Keratinocyte (primary cell): ENCODE data around the gene TCFL5. TPM values are rescaled to one million over a fixed set of nuclear protein-coding genes. Genes with fewer than 3 reads are reported as not detected.

Experiments
- DNase-seq: peaks from one replicate; pipeline ENCODE4 v3.0.0-alpha.2; 2011; ENCODE audit warnings: low read depth, missing footprints, low spot score
- FAIRE-seq: peaks from 2 replicates; lab custom pipeline; 2011; peaks lifted over from hg19 to GRCh38; lab: Jason Lieb, UNC
- H2AFZ ChIP-seq: 2 replicates; pipeline ENCODE4 v1.6.0; 2012; ENCODE audit warnings: low read length, control low read depth, inconsistent platforms; ENCODE audit not compliant: control insufficient read depth
- H3K27ac ChIP-seq: 2 replicates; pipeline ENCODE4 v1.5.1; 2011; ENCODE audit warnings: low read length; ENCODE audit not compliant: control insufficient read depth, insufficient read depth
- H3K27me3 ChIP-seq: 3 replicates; pipeline ENCODE4 v1.6.0; 2011; ENCODE audit warnings: low read length; ENCODE audit not compliant: control insufficient read depth, insufficient read depth; ENCODE audit errors: extremely low read depth
- H3K36me3 ChIP-seq, 2 experiments: 2 replicates in 1 of 2; 3 replicates in 1 of 2; pipeline ENCODE4 v1.5.1; 2011; ENCODE audit warnings: low read length in 2 of 2, mild to moderate bottlenecking in 1 of 2; ENCODE audit not compliant: control insufficient read depth in 2 of 2, insufficient read depth in 2 of 2; ENCODE audit errors: extremely low read depth in 1 of 2
- H3K4me1 ChIP-seq: 3 replicates; pipeline ENCODE4 v1.5.1; 2011; ENCODE audit warnings: low read length; ENCODE audit not compliant: control insufficient read depth, insufficient read depth; ENCODE audit errors: extremely low read depth
- H3K4me2 ChIP-seq: 3 replicates; pipeline ENCODE4 v1.6.0; 2011; ENCODE audit warnings: low read depth, low read length; ENCODE audit not compliant: control insufficient read depth, insufficient read depth; ENCODE audit errors: extremely low read depth
- H3K4me3 ChIP-seq, 3 experiments: fragments of 200-600 bp in 1 of 3; sonication (generic) in 1 of 3; 2 replicates in 2 of 3; 3 replicates in 1 of 3; pipeline ENCODE4 v1.5.1; 2011 to 2016; ENCODE audit warnings: low read length in 3 of 3, mild to moderate bottlenecking in 3 of 3, control low read depth in 2 of 3, inconsistent platforms in 1 of 3, low read depth in 1 of 3, mixed read lengths in 1 of 3, mixed run types in 1 of 3, moderate library complexity in 1 of 3; ENCODE audit not compliant: control insufficient read depth in 2 of 3, insufficient read depth in 2 of 3; ENCODE audit errors: extremely low read depth in 1 of 3
- H3K79me2 ChIP-seq: 2 replicates; pipeline ENCODE4 v1.6.0; 2012; ENCODE audit warnings: low read length; ENCODE audit not compliant: control insufficient read depth, insufficient read depth
- H3K9ac ChIP-seq: 3 replicates; pipeline ENCODE4 v1.6.0; 2011; ENCODE audit warnings: low read length; ENCODE audit not compliant: control insufficient read depth, insufficient read depth; ENCODE audit errors: extremely low read depth
- H3K9me1 ChIP-seq: 3 replicates; pipeline ENCODE4 v1.6.0; 2011; ENCODE audit warnings: low read length; ENCODE audit not compliant: control insufficient read depth, insufficient read depth; ENCODE audit errors: extremely low read depth
- H3K9me3 ChIP-seq: 2 replicates; pipeline ENCODE4 v1.5.1; 2012; ENCODE audit warnings: low read depth, low read length; ENCODE audit not compliant: control insufficient read depth
- H4K20me1 ChIP-seq: 3 replicates; pipeline ENCODE4 v1.6.0; 2011; ENCODE audit warnings: low read length; ENCODE audit not compliant: control insufficient read depth, insufficient read depth; ENCODE audit errors: extremely low read depth
- CTCF ChIP-seq, 3 experiments: IDR thresholded peaks in 1 of 3; conservative IDR thresholded peaks in 1 of 3; optimal IDR thresholded peaks in 1 of 3; 2 replicates in 2 of 3; 3 replicates in 1 of 3; pipeline versions ENCODE3 to v1.5.1; 2011; ENCODE audit warnings: low read length in 3 of 3, mild to moderate bottlenecking in 3 of 3, moderate library complexity in 2 of 3, control low read depth in 1 of 3, inconsistent platforms in 1 of 3; ENCODE audit not compliant: insufficient read depth in 2 of 3; ENCODE audit errors: extremely low read depth in 1 of 3
- EZH2 ChIP-seq: IDR thresholded peaks from one replicate; pipeline ENCODE4 v1.6.1; 2012; ENCODE audit warnings: inconsistent platforms, mild to moderate bottlenecking, low read length, moderate library complexity
- dilution Hi-C: fragments of 300-500 bp; cut with MboI; formaldehyde crosslinking; loops from one replicate; pipeline ENCODE4 v1.7.0; 2020; ENCODE audit warnings: low sequenced_read_pairs; ENCODE audit not compliant: extremely low pct_ligation_motif_present
- polyA plus RNA-seq, 5 experiments: library from polyadenylated mRNA; depleted of rRNA in 3 of 5; stranded (reverse) in 3 of 5; stranded (forward) in 1 of 5; unstranded in 1 of 5; fragments of >200 nt; gene quantifications; 1 replicate in 1 of 5; 2 replicates in 3 of 5; 3 replicates in 1 of 5; pipeline versions ENCODE4 v1.2.1 to v1.2.3, GENCODE V29; 2011 to 2012; ENCODE audit warnings: missing spikeins in 2 of 5, low read depth in 1 of 5, low replicate concordance in 1 of 5

TCFL5 gene
- polyA plus RNA-seq, 1 donor (not counting 4 experiments of a cell fraction or from before 2014, with no cell fraction given), result 14.6 TPM

- H3K4me1 ChIP-seq, result peaks cover 24% of the 10 kb centered on the region
- TF ChIP-seq EZH2 (no peak), CTCF (optimal IDR thresholded peaks at IDR 0.05 in 1 of 3, IDR thresholded peaks at IDR 0.05 in 1 of 3, conservative IDR thresholded peaks at IDR 0.05 in 1 of 3; ENCODE audit: extremely low read depth in 1 of 3, insufficient read depth in 2 of 3, low read length in 3 of 3) (no peak)
- no peak overlapping the region for H3K4me3 ChIP-seq
- H2AFZ ChIP-seq, result no peak overlapping the region
- H3K79me2 ChIP-seq, result no peaks in the 10 kb centered on the region
- dilution Hi-C loops, result no loop called here
- no peak overlapping the region for H3K27ac ChIP-seq
- H3K4me2 ChIP-seq, result no peak overlapping the region
- no peaks in the 10 kb centered on the region for H4K20me1 ChIP-seq
- H3K9me3 ChIP-seq, result no peaks in the 10 kb centered on the region
- no peak overlapping the region for H3K9ac ChIP-seq
- FAIRE-seq (no peak), DNase-seq (no peak)
- no peaks in the 10 kb centered on the region for H3K9me1 ChIP-seq
- no peaks in the 10 kb centered on the region for H3K36me3 ChIP-seq
- H3K27me3 ChIP-seq, result no peaks in the 10 kb centered on the region
Measured at GRCh38 chr20:62827311-62828038, 34.1 kb downstream of the TCFL5 start.

- TF ChIP-seq EZH2 (no peak), CTCF (optimal IDR thresholded peaks at IDR 0.05 in 1 of 3, IDR thresholded peaks at IDR 0.05 in 1 of 3, conservative IDR thresholded peaks at IDR 0.05 in 1 of 3; ENCODE audit: extremely low read depth in 1 of 3, insufficient read depth in 2 of 3, low read length in 3 of 3) (no peak)
- H3K9ac ChIP-seq, result no peak overlapping the region
- no peak for FAIRE-seq
- no peak overlapping the region for H3K4me3 ChIP-seq
- H3K36me3 ChIP-seq, result no peaks in the 10 kb centered on the region
- dilution Hi-C loops, result no loop called here
- peaks cover 17% of the 10 kb centered on the region for H3K4me1 ChIP-seq
- H3K27me3 ChIP-seq, result no peaks in the 10 kb centered on the region
- no peak overlapping the region for H2AFZ ChIP-seq
- no peaks in the 10 kb centered on the region for H3K9me1 ChIP-seq
- no peaks in the 10 kb centered on the region for H4K20me1 ChIP-seq
- no peak overlapping the region for H3K27ac ChIP-seq
- DNase-seq, result no peak
- no peaks in the 10 kb centered on the region for H3K79me2 ChIP-seq
- H3K4me2 ChIP-seq, result no peak overlapping the region
- H3K9me3 ChIP-seq, result no peaks in the 10 kb centered on the region
Measured at GRCh38 chr20:62826646-62827310, 34.8 kb downstream of the TCFL5 start.
